Activated naive CD4-positive, alpha-beta T cell treated with anti-CD3 and anti-CD28 coated beads for 36 hours (primary cell): ENCODE results near the gene DHRS11. TPM values are rescaled to one million over a fixed set of nuclear protein-coding genes. Genes with fewer than 3 reads are reported as not detected.
A peak's percentile ranks its signal among the peaks of the same experiment; 100 is the strongest.
"Not testable (repeated sequence)": the region's sequence is repeated elsewhere in the genome, so short reads cannot be mapped to it uniquely, and the experiment has no call there.

Source experiments
- CTCF ChIA-PET: fragments of 350-600 bp; sonication (Branson Sonifier 250); formaldehyde crosslinking; loops from one replicate; lab custom pipeline; 2021; ENCODE audit warnings: antibody characterized with exemption; lab: Charles Lee
- DNase-seq: peaks from one replicate; pipeline ENCODE4 v3.0.0-alpha.2; 2020
- H3K27ac Mint-ChIP-seq: one replicate; pipeline ENCODE4 v1.8.0; 2021; ENCODE audit warnings: mild to moderate bottlenecking, mixed read lengths
- H3K27me3 Mint-ChIP-seq: one replicate; pipeline ENCODE4 v1.8.0; 2021; ENCODE audit warnings: low read depth, mixed read lengths
- H3K36me3 Mint-ChIP-seq: one replicate; pipeline ENCODE4 v1.8.0; 2021; ENCODE audit warnings: low read depth, mixed read lengths
- H3K4me1 Mint-ChIP-seq: one replicate; pipeline ENCODE4 v1.8.0; 2021; ENCODE audit warnings: low read depth, mixed read lengths
- H3K4me3 Mint-ChIP-seq: one replicate; pipeline ENCODE4 v1.8.0; 2021; ENCODE audit warnings: mild to moderate bottlenecking, moderate library complexity, mixed read lengths
- H3K9me3 Mint-ChIP-seq: one replicate; pipeline ENCODE4 v1.8.0; 2021; ENCODE audit warnings: mixed read lengths
- intact Hi-C: fragments of 100-400 bp; cut with micrococcal nuclease; formaldehyde crosslinking; loops from one replicate; pipeline ENCODE4 v1.15.1; 2023
- total RNA-seq, 2 experiments: library from RNA; stranded (reverse); gene quantifications; one replicate each; pipeline ENCODE4 v1.2.3, GENCODE V29; 2021

DHRS11 gene
- total RNA-seq, 2 experiments from 2014 or later, result 8.4 to 9.8 TPM

DNA sequence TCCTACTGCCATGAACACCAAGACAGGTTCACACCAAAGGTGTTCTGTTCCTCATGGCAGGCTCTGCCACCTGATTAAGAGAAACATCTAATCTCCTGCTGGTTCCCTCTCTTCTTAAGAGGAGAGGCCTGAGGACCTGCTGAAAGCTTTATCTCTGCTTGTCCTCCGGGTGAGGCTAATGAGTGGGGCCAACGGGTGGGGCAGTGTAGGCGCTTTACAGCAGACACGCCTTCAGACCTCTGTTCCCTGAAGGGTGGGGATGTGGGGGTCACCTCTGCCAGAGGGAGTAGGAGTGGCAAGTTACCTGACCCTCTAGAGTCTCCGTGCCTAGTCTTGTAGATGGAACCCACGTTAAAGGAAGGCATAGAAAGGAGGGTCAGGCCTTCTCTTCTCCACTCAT is 5.5 kb downstream of the DHRS11 start:
- no peak for DNase-seq
- no peak overlapping the region for H3K4me3 Mint-ChIP-seq
- no peaks in the 10 kb centered on the region for H3K9me3 Mint-ChIP-seq
- CTCF ChIA-PET, result no interaction called here
- intact Hi-C loops, result no loop called here
- H3K27me3 Mint-ChIP-seq, result no peaks in the 10 kb centered on the region
- H3K27ac Mint-ChIP-seq, result no peak overlapping the region
- peaks cover 8% of the 10 kb centered on the region for H3K36me3 Mint-ChIP-seq
- peaks cover 20% of the 10 kb centered on the region for H3K4me1 Mint-ChIP-seq

DNA sequence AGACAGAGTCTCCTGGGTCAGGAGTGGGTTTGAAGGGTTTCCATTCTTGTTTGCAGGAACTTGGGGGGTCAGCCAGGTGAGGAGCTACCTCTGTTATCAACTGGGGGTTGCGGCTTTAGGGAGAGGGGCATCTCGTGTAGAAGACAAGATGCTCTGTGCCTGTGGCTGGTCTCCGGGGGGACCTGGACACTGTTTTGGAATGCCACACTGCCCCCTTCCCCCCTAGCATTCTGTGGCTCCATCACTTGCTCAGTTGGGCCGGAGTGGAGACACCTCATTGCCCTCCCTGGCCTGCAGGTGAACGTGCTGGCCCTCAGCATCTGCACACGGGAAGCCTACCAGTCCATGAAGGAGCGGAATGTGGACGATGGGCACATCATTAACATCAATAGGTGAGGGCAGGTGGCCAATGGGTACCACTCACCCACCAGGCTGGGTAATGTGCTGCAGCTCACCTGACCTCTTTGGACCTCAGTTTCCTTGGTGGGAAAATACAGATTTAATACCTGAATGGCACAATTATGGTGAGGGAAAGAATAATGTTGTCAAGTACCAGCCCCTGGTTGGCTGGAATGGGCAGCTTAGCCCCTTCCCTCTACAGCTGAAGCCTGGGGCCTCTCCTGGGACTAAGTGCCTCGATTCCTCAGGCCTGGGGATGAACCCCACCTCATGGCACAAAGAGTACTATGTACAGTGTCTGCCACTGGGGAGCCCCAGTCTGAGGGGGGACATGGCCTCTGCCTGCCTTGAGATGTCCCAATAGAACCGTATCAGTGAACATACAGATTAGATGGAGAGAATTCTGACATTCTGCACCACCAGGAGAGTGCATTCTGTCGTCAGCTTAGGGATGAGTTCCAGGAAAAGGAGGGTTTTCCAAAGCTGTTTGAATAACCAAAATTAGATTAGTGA is 6.4 kb downstream of the DHRS11 start:
- Mint-ChIP-seq H3K9me3 (no peaks in the 10 kb centered on the region), H3K4me1 (peaks cover 14% of the 10 kb centered on the region), H3K27me3 (no peaks in the 10 kb centered on the region), H3K27ac (no peak overlapping the region), H3K4me3 (no peak overlapping the region), H3K36me3 (peaks cover 8% of the 10 kb centered on the region)
- CTCF ChIA-PET, result no interaction called here
- no peak for DNase-seq
- intact Hi-C loops, result no loop called here

DNA sequence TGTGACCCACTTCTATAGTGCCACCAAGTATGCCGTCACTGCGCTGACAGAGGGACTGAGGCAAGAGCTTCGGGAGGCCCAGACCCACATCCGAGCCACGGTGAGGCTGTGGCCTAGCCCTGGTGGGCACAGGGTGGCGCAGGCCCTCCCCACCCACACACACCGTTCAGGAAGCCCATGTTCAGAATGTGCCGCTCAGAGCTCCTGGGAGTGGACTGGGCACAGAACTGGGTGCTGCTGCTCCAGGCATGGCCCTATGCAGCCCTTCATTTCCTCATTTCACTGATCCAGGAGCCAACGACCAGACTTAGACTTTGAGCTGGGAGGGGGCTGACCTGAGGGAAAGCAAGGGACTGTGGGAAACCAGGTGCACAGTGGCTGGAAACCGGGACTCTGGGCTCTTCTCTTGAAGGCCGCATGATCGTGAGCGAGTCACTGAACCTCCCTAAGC is 7.3 kb downstream of the DHRS11 start:
- intact Hi-C loops, result no loop called here
- Mint-ChIP-seq H3K4me1 (peaks cover 15% of the 10 kb centered on the region), H3K36me3 (peaks cover 9% of the 10 kb centered on the region), H3K27ac (no peak overlapping the region), H3K4me3 (no peak overlapping the region), H3K9me3 (no peaks in the 10 kb centered on the region), H3K27me3 (no peaks in the 10 kb centered on the region)
- DNase-seq, result no peak
- CTCF ChIA-PET, result no interaction called here

DNA sequence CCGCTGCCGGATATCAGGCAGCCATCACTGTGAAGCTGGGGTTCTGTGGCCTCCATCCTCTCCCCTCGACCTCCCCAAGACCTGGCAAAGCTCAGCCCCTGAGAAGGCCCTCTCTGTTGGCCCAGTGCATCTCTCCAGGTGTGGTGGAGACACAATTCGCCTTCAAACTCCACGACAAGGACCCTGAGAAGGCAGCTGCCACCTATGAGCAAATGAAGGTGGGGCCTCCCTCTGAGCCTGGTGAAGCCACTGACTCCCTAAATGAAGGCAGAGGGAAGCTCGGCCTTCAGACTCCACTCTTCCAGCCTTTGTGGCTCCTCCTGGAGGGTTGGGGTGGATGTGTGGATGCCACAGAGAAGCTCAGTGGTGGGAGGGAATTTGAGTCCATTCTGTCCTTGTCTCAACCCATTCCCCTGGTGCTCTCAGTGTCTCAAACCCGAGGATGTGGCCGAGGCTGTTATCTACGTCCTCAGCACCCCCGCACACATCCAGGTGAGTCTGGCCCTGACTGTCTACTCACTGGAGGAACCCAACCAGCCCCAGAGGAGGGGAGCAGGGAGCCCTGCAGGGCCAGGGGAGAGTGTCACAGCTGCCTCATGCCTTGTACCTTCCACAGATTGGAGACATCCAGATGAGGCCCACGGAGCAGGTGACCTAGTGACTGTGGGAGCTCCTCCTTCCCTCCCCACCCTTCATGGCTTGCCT is 8.0 kb downstream of the DHRS11 start:
- H3K4me1 Mint-ChIP-seq, result peaks cover 22% of the 10 kb centered on the region
- peaks cover 16% of the 10 kb centered on the region for H3K36me3 Mint-ChIP-seq
- H3K27me3 Mint-ChIP-seq, result no peaks in the 10 kb centered on the region
- CTCF ChIA-PET, result interaction anchor here (0.6 kb wide), 1 partner anchor 10 kb away, joined by 4 read pairs; no protein-coding TSS in a partner anchor
- H3K9me3 Mint-ChIP-seq, result no peaks in the 10 kb centered on the region
- intact Hi-C loops, result loop anchor here (5.0 kb wide), 1 partner anchor 758 kb away; no protein-coding TSS in a partner anchor
- no peak for DNase-seq
- H3K27ac Mint-ChIP-seq, result no peak overlapping the region
- H3K4me3 Mint-ChIP-seq, result no peak overlapping the region

DNA sequence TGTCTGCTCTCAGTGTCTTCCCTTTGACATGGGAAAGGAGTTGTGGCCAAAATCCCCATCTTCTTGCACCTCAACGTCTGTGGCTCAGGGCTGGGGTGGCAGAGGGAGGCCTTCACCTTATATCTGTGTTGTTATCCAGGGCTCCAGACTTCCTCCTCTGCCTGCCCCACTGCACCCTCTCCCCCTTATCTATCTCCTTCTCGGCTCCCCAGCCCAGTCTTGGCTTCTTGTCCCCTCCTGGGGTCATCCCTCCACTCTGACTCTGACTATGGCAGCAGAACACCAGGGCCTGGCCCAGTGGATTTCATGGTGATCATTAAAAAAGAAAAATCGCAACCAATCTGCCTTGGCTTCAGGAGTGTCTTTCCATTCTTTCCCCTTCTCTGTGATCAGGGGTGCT is 8.8 kb downstream of the DHRS11 start:
- no peaks in the 10 kb centered on the region for H3K9me3 Mint-ChIP-seq
- CTCF ChIA-PET, result interaction anchor here (3.9 kb wide), 1 partner anchor 25 kb away, joined by 26 read pairs; no protein-coding TSS in a partner anchor
- intact Hi-C loops, result loop anchor here (5.0 kb wide), 1 partner anchor 757 kb away; no protein-coding TSS in a partner anchor
- H3K27me3 Mint-ChIP-seq, result no peaks in the 10 kb centered on the region
- peak overlapping the region; percentile 87 for H3K4me3 Mint-ChIP-seq
- H3K4me1 Mint-ChIP-seq, result peaks cover 27% of the 10 kb centered on the region
- H3K36me3 Mint-ChIP-seq, result peaks cover 15% of the 10 kb centered on the region
- no peak for DNase-seq
- H3K27ac Mint-ChIP-seq, result peak overlapping the region; percentile 85

DNA sequence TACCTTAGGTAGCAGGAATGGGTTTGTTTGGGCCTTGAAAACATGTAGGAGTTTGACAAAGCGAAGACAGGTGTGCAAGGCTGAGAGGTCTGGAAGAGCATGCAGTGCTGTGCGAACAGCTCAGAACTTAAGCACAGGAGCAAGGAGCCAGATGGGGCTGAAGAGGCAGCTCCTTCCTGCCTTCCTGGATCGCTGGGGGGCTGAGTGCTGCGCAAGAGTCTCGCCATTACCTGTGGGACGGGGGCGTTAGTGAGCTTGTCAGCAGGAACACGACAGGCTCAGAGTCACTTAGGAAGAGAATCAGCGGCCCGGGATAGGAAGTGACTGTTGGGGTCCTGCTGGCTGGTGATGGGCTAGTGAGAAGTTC is 9.2 kb downstream of the DHRS11 start:
- H3K27ac Mint-ChIP-seq, result peak overlapping the region; percentile 85
- CTCF ChIA-PET, result interaction anchor here (1.8 to 3.9 kb wide), 4 partner anchors 16 to 446 kb away, joined by 4 to 26 read pairs (median 12); no protein-coding TSS in a partner anchor
- H3K27me3 Mint-ChIP-seq, result no peaks in the 10 kb centered on the region
- intact Hi-C loops, result loop anchor here (5.0 kb wide), 1 partner anchor 756 kb away; no protein-coding TSS in a partner anchor
- peak; percentile 42 for DNase-seq
- H3K36me3 Mint-ChIP-seq, result peaks cover 15% of the 10 kb centered on the region
- H3K4me1 Mint-ChIP-seq, result peaks cover 32% of the 10 kb centered on the region
- no peaks in the 10 kb centered on the region for H3K9me3 Mint-ChIP-seq
- peak overlapping the region; percentile 87 for H3K4me3 Mint-ChIP-seq

DNA sequence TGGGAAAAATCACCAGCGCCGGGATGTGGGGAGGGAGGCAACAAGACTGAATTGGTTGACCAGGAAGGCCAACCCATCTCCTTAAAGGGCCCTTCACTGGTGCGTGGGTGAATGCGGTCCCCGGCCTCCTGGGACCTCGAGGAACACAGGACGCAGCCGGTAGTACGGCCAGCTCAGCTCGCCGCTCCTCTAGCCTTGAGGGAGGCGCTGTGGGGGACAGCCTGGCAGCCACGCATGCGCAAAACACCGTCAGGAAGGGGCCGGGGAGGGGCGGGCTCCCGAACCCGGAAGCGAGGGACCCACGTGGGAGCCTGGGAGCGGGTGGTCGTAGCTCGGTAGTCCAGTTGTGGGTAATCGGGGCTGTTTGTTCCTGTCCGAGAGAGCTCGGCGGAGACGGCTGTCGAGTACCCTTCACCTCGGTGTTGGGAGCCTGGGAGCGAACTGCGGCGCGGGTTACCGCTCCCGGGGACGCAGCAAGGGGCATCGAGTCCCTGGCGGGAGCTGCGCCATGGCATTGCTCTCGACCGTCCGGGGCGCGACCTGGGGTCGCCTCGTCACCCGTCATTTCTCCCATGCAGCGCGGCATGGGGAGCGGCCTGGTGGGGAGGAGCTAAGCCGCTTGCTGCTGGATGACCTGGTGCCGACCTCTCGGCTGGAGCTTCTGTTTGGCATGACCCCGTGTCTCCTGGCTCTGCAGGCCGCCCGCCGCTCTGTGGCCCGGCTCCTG is 9.8 kb downstream of the DHRS11 start, which contains the start of gene MRM1:
MRM1 (plus strand) TSS at position 281 of the 727 bp plus-strand sequence; CDS start at position 509, 228 bp downstream.
- H3K9me3 Mint-ChIP-seq, result no peaks in the 10 kb centered on the region
- CTCF ChIA-PET, result interaction anchor here (0.6 to 3.9 kb wide), 9 partner anchors 9 to 446 kb away, joined by 3 to 33 read pairs (median 6); partner anchors contain the start of gene DHRS11
- H3K27ac Mint-ChIP-seq, result peak within 1 kb of the TSS; percentile 85
- peak; percentile 88 for DNase-seq
- H3K36me3 Mint-ChIP-seq, result peaks cover 16% of the 10 kb centered on the region
- H3K4me3 Mint-ChIP-seq, result peak within 1 kb of the TSS; percentile 87
- no peaks in the 10 kb centered on the region for H3K27me3 Mint-ChIP-seq
- H3K4me1 Mint-ChIP-seq, result peaks cover 34% of the 10 kb centered on the region
- intact Hi-C loops, result loop anchor here (1.0 to 5.0 kb wide), 5 partner anchors 57 to 805 kb away; partner anchors contain the start of genes ACACA, GGNBP2, MYO19 and PIGW

DNA sequence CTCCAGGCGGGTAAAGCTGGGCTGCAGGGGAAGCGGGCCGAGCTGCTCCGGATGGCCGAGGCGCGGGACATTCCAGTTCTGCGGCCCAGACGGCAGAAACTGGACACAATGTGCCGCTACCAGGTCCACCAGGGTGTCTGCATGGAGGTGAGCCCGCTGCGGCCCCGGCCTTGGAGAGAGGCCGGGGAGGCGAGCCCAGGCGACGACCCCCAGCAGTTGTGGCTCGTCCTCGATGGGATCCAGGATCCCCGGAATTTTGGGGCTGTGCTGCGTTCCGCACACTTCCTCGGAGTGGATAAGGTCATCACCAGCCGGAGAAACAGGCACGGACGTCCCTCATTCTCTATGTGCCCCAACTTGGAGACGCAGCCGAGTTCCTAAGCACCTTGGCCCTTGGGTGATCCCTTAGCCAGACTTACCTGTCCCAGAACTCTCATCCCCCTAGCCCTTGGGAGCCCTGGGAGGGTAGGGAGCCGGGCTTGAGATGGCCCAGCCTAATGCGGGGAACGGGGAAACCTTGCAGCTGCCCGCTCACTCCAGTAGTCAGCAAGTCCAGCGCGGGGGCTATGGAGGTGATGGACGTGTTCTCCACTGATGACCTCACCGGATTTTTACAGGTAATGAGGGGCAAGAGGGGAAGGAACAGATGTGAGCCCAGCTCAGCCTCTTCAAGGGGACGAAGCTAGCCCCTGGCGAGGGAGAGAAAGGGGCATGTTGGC is 10.5 kb downstream of the DHRS11 start:
- peaks cover 34% of the 10 kb centered on the region for H3K4me1 Mint-ChIP-seq
- peak overlapping the region; percentile 87 for H3K4me3 Mint-ChIP-seq
- H3K27ac Mint-ChIP-seq, result peak overlapping the region; percentile 85
- CTCF ChIA-PET, result interaction anchor here (0.6 to 3.9 kb wide), 20 partner anchors 10 to 837 kb away, joined by 3 to 33 read pairs (median 4); partner anchors contain the start of gene DHRS11
- no peaks in the 10 kb centered on the region for H3K9me3 Mint-ChIP-seq
- peaks cover 16% of the 10 kb centered on the region for H3K36me3 Mint-ChIP-seq
- DNase-seq, result peak; percentile 12
- intact Hi-C loops, result loop anchor here (1.0 to 5.0 kb wide), 5 partner anchors 57 to 804 kb away; partner anchors contain the start of genes ACACA, GGNBP2, MYO19 and PIGW
- no peaks in the 10 kb centered on the region for H3K27me3 Mint-ChIP-seq

DNA sequence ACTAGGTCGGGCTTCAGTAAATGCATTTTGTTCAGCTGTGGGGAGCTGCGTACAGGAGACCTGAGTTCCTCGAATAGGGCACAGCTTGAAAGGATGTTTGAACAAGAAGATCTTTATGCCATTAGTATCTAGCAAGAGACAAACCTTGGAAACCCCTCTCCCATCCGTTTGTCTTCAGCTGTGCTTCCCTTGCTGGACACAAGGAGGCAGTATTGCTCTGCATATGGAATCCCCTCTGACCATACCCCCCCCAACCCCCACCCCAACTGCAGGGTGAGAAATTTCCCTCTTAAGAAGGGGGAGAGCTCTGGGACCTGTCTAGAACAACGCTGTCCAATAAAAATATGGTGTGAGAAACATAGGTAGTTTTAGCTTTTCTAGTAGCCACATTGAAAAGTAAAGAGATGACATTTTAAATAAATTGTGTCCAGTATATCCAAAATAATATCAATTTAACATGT is 11.3 kb downstream of the DHRS11 start:
- Mint-ChIP-seq H3K36me3 (peaks cover 18% of the 10 kb centered on the region), H3K27ac (no peak overlapping the region), H3K4me1 (peaks cover 39% of the 10 kb centered on the region), H3K27me3 (no peaks in the 10 kb centered on the region), H3K9me3 (no peaks in the 10 kb centered on the region), H3K4me3 (peak overlapping the region; percentile 87)
- CTCF ChIA-PET, result interaction anchor here (0.6 to 3.9 kb wide), 23 partner anchors 10 to 838 kb away, joined by 3 to 33 read pairs (median 4); partner anchors contain the start of gene DHRS11
- peak; percentile 82 for DNase-seq
- intact Hi-C loops, result loop anchor here (1.0 to 5.0 kb wide), 5 partner anchors 58 to 803 kb away; partner anchors contain the start of genes ACACA, GGNBP2, MYO19 and PIGW

DNA sequence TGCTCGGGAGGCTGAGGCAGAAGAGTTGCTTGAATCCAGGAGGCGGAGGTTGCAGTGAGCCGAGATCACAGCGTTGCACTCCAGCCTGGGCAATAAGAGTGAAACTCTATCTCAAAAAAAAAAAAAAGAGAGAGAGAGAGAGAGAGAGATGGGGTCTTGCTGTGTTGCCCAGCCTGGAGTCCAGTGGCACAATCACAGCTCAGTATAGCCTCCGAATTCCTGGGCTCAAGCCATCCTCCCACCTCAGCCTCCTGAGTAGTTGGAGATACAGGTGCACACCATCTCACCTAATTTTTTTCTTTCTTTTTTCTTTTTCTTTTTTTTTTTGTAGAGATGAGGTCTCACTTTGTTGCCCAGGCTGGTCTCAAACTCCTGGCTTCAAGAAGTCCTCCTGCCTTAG is 13.3 kb downstream of the DHRS11 start:
- intact Hi-C loops, DNase-seq, H3K27ac Mint-ChIP-seq, H3K4me3 Mint-ChIP-seq, H3K27me3 Mint-ChIP-seq, H3K9me3 Mint-ChIP-seq: not testable (repeated sequence)
- peaks cover 50% of the 10 kb centered on the region for H3K4me1 Mint-ChIP-seq
- peaks cover 23% of the 10 kb centered on the region for H3K36me3 Mint-ChIP-seq
- CTCF ChIA-PET, result interaction anchor here (0.6 kb wide), 1 partner anchor 1736 kb away, joined by 7 read pairs; no protein-coding TSS in a partner anchor

DNA sequence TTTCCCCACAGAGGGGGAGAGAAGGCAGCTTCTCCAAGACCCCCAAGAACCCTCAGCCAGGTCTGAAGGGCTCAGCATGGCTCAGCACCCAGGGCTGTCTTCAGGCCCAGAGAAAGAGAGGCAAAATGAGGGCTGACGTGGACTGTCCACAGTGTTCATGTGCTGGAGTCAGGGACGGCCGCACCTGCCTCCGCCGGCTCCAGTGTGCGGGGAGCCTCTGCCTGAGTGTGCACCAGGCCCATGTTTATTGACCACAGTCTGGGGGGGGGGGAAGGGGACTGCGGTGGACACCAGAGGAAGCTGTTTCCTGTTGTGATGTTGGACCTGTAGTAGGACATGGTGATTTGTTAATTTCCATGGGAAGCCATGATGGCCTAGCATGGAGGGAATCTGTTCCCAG is 16.6 kb downstream of the DHRS11 start:
- intact Hi-C loops, result no loop called here

More for the DNA sequence above, 16.6 kb downstream of the DHRS11 start:
- CTCF ChIA-PET, result no interaction called here
- Mint-ChIP-seq H3K4me1 (peaks cover 39% of the 10 kb centered on the region), H3K9me3 (no peaks in the 10 kb centered on the region), H3K4me3 (no peak overlapping the region), H3K27me3 (no peaks in the 10 kb centered on the region), H3K36me3 (peaks cover 23% of the 10 kb centered on the region), H3K27ac (no peak overlapping the region)
- DNase-seq, result no peak
